ENCODE results near the gene IFNL3. TPM values are rescaled to one million over a fixed set of nuclear protein-coding genes. Genes with fewer than 3 reads are reported as not detected.

Gene IFNL3
- polyA plus RNA-seq, 3 donors: not detected

- DNase-seq: no peak
Measured at GRCh38 chr19:39193803-39194202, 51.0 kb downstream of the IFNL3 start.

Other genes starting within 250 kb of the IFNL3 start
- 1 to 10 TPM; 7.8 to 10.0 (median 8.7) TPM for gene FBXO27, start 212.5 kb downstream of the IFNL3 start, polyA plus RNA-seq (ENCODE audit: insufficient read length in 3 of 3)
- under 1 TPM; 0.29 to 0.75 (median 0.67) TPM for gene ACP7, start 160.6 kb downstream of the IFNL3 start, polyA plus RNA-seq (ENCODE audit: insufficient read length in 3 of 3)
- 10 to 100 TPM; 66.6 to 76.3 (median 73.6) TPM for gene PAK4, start 119.2 kb downstream of the IFNL3 start, polyA plus RNA-seq (ENCODE audit: insufficient read length in 3 of 3)
- 1 to 10 TPM; 1.3 to 1.9 (median 1.6) TPM for gene NCCRP1, start 48.0 kb downstream of the IFNL3 start, polyA plus RNA-seq (ENCODE audit: insufficient read length in 3 of 3)
- not detected for gene SYCN, start 40.7 kb downstream of the IFNL3 start, polyA plus RNA-seq (ENCODE audit: insufficient read length in 3 of 3)
- gene IFNL4, start 3.9 kb upstream of the IFNL3 start, polyA plus RNA-seq (ENCODE audit: insufficient read length in 3 of 3): under 1 TPM in 1 of 3 donors, not detected in 2; 0.09 TPM
- not detected for gene IFNL2, start 23.4 kb upstream of the IFNL3 start, polyA plus RNA-seq (ENCODE audit: insufficient read length in 3 of 3)
- not detected for gene IFNL1, start 51.4 kb upstream of the IFNL3 start, polyA plus RNA-seq (ENCODE audit: insufficient read length in 3 of 3)
- gene LRFN1, start 75.9 kb upstream of the IFNL3 start, polyA plus RNA-seq (ENCODE audit: insufficient read length in 3 of 3): 1 to 10 TPM; 1.6 to 2.9 (median 2.6) TPM
- 10 to 100 TPM; 18.8 to 25.4 (median 24.1) TPM for gene GMFG, start 91.0 kb upstream of the IFNL3 start, polyA plus RNA-seq (ENCODE audit: insufficient read length in 3 of 3)
- 100 to 1,000 TPM; 124 to 155 (median 129) TPM for gene SAMD4B, start 97.4 kb upstream of the IFNL3 start, polyA plus RNA-seq (ENCODE audit: insufficient read length in 3 of 3)
- gene PAF1, start 146.1 kb upstream of the IFNL3 start, polyA plus RNA-seq (ENCODE audit: insufficient read length in 3 of 3): 10 to 100 TPM; 63.3 to 79.3 (median 77.1) TPM
- gene MED29, start 146.4 kb upstream of the IFNL3 start, polyA plus RNA-seq (ENCODE audit: insufficient read length in 3 of 3): 10 to 100 TPM; 39.9 to 42.5 (median 41.3) TPM
- 10 to 100 TPM; 20.1 to 25.1 (median 22.8) TPM for gene ZFP36, start 161.8 kb upstream of the IFNL3 start, polyA plus RNA-seq (ENCODE audit: insufficient read length in 3 of 3)
- 100 to 1,000 TPM in 1 of 3 donors, 10 to 100 TPM in 2; 81.8 to 135 (median 87.0) TPM for gene PLEKHG2, start 167.7 kb upstream of the IFNL3 start, polyA plus RNA-seq (ENCODE audit: insufficient read length in 3 of 3)
- 1,000 to 10,000 TPM; 1,287 to 1,452 (median 1,291) TPM for gene RPS16, start 190.9 kb upstream of the IFNL3 start, polyA plus RNA-seq (ENCODE audit: insufficient read length in 3 of 3)
- gene SUPT5H, start 200.6 kb upstream of the IFNL3 start, polyA plus RNA-seq (ENCODE audit: insufficient read length in 3 of 3): 100 to 1,000 TPM; 149 to 158 (median 149) TPM
- gene TIMM50, start 235.8 kb upstream of the IFNL3 start, polyA plus RNA-seq (ENCODE audit: insufficient read length in 3 of 3): 10 to 100 TPM; 78.8 to 92.7 (median 92.5) TPM

Measured in renal pelvis (tissue), 4 donors.